COLO668 (cell line): ENCODE data around the gene APBB2.
"Not testable (repeated sequence)": the region's sequence is repeated elsewhere in the genome, so short reads cannot be mapped to it uniquely, and the experiment has no call there.

Experiments used
- DNase-seq: peaks from one replicate; lab custom pipeline; 2025; ENCODE audit not compliant: unreplicated experiment; lab: John Stamatoyannopoulos, UW

APBB2 gene

DNA sequence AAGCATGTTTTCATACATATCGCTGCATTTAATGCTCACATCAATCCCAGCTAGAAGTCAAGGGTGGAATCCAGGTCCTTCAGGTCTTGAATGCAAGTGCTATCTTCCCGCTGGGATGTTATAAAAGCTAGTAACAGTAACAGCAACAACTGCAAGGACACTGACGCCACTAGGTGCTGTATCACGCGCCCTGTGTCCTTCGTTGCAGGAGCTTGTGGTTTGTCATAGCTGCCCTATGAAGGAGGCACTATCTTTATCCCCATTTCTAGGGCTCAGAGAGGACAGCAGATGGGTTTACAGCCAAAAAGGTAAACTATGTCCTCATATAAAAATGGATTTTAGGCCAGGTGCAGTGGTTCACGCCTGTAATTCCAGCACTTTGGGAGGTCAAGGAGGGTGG lies 261.7 kb downstream of the APBB2 start:
- DNase-seq: no peak

GRCh38 chr4:40952217-40952616 lies 262.1 kb downstream of the APBB2 start:
- no peak for DNase-seq

GRCh38 chr4:40951026-40951425 lies 263.3 kb downstream of the APBB2 start:
- no peak for DNase-seq

DNA sequence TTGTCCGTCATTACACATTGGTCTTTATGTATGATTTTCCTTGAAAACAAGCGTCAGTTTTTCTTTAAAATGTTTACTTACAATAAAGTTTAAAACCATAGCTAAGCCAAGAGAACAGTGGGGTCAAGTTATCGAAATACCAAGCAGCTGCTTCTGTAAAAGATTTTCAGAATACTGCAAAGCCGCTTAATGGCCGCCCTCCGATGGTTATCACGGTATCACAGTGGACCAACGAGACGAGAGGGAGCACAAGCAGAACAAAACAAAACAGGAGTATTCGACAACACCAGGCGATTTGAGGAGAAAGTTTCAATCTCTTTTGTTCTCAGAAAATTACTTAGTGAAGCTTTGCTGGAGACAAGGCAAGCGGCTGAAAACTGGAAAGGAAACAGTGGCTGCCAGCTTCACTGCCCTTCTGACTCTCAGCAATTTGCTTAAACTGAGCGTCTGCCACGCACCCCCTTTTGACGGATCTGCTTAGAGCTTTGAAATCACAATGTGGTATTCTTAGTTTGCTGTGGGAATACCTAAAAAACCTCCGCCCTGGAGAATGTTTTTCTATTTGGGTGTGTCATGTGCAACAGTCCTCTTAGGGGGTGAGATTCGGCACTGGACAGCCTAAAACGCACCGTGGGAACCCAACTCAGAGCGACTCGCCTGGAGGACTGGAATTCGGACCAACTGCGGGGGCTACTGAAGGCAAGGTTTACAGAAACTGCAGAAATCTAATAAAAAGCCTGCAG lies 264.8 kb downstream of the APBB2 start:
- DNase-seq: no peak

GRCh38 chr4:40948014-40948413 lies 266.3 kb downstream of the APBB2 start:
- no peak for DNase-seq

DNA sequence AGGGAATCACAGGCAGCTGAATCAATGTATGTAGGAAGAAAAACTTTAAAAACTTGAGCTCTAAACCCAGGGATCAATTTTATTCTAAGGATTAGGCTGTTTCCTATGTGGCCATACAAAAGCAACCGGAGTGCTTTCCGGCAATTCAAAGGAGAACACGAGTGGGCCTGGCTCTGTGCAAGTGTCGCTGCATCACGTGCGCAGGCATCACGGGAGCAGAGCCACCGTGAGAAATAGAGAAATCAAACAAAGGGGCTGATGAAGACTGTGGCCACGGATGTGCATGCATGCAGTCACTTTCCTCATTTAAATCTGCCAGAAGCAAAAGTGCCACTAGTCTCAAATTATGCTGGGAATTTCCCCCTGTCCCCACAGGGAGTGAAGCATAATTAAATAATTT lies 267.7 kb downstream of the APBB2 start:
- DNase-seq: no peak

GRCh38 chr4:40940756-40941155 lies 273.6 kb downstream of the APBB2 start:
- no peak for DNase-seq

- no peak for DNase-seq
These were observed 274.0 kb downstream of the APBB2 start for GRCh38 chr4:40940317-40940741.

DNA sequence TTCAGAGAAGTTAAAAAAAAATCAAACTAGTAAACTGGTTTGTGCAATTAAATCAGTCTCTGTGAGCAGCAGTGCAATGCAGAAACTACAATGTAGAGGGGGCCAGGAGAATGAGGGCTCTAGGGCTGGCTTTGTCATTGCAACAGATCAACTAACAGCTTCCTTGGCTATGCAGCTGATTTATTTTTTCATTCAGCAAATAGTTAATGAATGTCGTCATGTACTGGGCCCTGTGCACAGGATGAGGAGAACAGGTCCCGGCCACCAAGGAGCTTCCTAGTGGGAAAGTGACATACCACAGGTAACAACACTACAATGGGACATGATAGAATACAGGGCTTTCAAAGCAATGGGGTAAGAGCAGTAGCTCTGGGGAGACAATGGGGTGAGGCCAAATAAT lies 274.5 kb downstream of the APBB2 start:
- no peak for DNase-seq

DNA sequence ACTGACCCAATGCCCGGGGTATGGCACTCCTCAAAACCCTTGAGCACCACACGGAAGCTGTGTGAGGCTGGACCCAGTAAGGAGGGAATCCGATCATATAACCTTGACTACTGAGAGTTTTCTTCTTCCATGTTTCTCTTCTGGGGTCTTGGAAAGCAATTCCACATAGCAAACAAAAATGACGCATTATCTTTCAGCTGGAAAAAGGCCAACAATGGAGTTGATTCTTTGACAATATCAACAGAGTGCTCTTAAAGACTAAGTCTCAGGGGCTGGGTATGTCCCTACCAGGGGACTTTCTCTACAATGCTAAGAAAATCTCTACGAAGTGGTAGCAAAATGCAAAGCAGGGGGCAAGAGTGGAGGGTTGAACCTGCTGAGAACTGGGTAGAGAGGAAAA lies 276.0 kb downstream of the APBB2 start:
- no peak for DNase-seq

DNA sequence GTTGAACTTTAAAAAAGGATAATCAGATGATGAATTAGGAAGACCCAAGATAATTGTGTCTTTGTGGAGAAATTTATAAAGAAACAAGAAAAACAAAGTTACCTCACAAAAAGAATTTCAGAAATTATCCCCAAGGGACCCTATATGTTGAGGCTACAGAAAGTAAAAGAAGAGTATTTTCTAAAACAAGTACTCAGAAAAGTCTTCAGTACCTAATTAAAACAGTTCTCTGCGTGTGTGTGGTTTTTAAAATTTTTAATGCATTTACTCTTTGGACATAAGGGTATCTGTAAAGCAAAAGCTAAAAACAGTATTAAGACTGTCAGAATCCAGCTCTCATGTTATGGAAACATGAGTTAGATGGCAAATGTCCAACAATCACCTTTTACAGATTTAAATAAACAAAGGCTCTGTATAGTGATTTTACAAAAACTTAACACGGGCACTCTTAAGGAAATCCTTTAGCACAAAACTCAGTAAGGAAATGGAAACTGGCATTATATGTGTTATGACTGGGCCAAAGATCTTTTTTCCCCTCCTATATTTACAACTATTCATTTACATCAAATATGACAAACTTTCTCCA lies 277.1 kb downstream of the APBB2 start:
- no peak for DNase-seq

DNA sequence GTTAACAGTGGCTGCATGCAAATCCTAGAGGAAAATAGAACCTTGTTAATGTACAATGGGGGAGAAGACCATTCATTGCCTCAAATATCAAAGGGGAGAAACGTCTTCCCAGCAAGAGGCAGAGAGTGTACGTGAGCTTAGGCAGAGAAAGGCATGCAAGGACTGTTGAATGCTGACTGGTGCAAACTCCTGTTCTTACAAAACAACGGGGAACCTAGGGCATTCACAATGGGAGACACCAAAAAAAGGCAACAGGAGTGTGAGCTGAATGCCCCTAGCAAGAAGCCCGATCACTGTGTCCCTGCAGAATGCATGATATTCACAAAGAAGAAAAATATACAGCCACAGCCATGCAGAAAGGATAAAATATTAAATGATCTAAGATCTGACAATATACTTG lies 279.7 kb downstream of the APBB2 start:
- no peak for DNase-seq

GRCh38 chr4:40933272-40934053 lies 280.9 kb downstream of the APBB2 start:
- no peak for DNase-seq

- DNase-seq: no peak
These were observed 282.5 kb downstream of the APBB2 start for GRCh38 chr4:40931841-40932240.

- DNase-seq: no peak
These were observed 283.1 kb downstream of the APBB2 start for GRCh38 chr4:40931238-40931637.

DNA sequence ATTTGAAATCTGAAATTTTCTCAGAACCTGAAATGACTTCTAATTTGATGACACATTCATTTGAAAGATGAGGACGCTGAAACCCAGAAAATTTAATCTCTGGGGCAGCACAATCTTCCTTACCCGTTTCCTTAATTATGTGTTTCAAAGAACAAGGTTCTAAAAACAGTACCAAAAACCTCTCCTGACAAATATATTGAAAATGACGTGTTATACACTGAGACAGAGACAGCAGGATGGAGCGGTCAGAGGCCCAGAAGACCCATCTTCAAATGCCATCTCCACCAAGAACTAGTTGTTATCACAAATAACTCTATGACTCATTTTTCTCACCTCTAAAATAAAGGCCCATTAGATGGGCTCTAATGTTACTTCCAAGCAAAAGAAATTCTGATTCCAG lies 287.3 kb downstream of the APBB2 start:
- DNase-seq: no peak

GRCh38 chr4:40924793-40925117 lies 289.6 kb downstream of the APBB2 start:
- DNase-seq: no peak

GRCh38 chr4:40924096-40924792 lies 290.1 kb downstream of the APBB2 start:
- peak; percentile 51 for DNase-seq

DNA sequence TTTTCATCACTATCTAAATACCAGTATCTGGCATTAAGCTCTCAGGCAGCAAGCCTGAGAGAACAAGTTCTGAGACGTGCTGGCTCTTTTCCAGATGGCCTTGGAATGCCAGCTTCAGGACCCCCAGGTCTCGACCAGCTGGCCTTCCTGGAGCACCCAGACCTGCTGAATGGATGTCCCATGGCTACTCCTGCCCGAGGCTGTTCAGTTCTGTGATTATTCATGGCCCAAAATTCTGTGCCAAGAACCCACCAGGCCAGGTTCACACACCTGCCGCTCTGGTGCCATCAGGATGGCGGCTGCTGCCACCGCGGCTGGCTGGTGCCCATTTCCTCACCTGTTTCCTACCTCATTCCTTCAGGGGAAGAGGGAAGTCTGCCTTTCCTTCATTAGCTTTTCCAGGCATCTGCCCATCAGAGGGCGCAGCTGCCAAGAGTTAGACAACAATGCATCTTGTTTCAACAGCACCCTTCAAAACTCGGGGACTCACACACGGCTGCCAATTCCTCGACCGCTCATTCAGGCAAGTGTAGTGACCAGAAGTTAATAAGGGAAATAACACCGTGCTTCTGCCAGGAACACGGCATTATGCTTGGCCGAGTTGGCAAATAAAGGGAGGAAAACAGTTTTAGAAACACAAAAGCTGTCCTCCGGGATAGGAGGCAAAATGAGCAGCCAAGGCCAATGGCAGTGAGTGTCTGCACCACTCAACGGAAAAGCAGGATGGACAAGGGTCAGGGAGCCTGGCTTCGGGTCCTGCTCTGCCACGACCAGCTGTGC lies 290.8 kb downstream of the APBB2 start:
- no peak for DNase-seq

DNA sequence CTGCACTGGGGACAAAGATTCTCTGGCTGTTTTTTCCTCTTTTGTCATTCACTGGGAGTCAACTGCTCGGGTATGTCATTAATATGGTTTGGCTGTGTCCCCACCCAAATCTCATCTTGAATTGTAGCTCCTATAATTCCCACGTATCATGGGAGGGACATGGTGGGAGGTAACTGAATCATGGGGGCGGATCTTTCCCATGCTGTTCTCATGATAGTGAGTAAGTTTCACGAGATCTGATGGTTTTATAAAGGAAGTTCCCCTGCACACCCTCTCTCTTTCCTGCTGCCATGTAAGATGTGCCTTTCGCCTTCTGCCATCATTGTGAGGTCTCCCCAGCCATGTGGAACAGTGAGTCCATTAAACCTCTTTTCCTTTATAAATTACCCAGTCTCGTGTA lies 294.4 kb downstream of the APBB2 start:
- DNase-seq: not testable (repeated sequence)

DNA sequence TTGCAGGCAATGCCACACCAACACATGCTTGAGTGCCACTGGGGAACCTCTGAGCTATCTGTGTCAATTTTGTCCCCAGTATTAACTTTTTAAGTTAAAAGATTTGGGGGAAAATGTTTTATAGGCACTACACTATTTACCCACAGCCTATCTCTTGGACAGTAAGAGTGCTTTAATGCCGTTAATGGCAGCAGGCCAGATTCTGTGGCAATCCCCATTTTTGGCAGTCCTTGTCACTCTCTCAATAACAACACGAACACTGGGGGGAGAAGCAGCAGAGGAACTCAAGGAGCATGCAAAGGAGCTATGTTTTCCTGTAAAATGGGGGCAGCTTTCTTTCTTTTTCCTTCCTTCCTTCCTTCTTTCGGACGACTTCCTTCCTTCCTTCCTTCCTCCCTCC lies 296.0 kb downstream of the APBB2 start:
- DNase-seq: no peak
